Transverse colon (tissue), 4 donors: ENCODE measurements around the gene PBX3.

ENCODE experiments used
- CTCF ChIP-seq, 5 experiments: fragments of 200-600 bp in 3 of 5; fragments of 450-650 bp in 2 of 5; sonication (generic) in 3 of 5; IDR thresholded peaks; 1 replicate in 2 of 5; 2 replicates in 3 of 5; pipeline ENCODE4 v1.5.1; 2016 to 2017; ENCODE audit warnings: antibody characterized with exemption in 5 of 5, inconsistent platforms in 3 of 5, mild to moderate bottlenecking in 2 of 5, moderate library complexity in 1 of 5
- EP300 ChIP-seq: sonication (generic); formaldehyde crosslinking; IDR thresholded peaks from one replicate; pipeline ENCODE4 v1.6.1; 2017; ENCODE audit warnings: antibody characterized with exemption, low read depth
- POLR2A ChIP-seq: fragments of 450-650 bp; IDR thresholded peaks from one replicate; pipeline ENCODE4 v1.6.1; 2016; ENCODE audit warnings: antibody characterized with exemption, mild to moderate bottlenecking, moderate library complexity
- POLR2AphosphoS5 ChIP-seq, 3 donors: sonication (generic); formaldehyde crosslinking; IDR thresholded peaks; one replicate each; pipeline ENCODE4 v1.6.1; 2016; ENCODE audit warnings: antibody characterized with exemption in 3 of 3

- no peak for TF ChIP-seq CTCF (IDR thresholded peaks at IDR 0.05)
- no peak for TF ChIP-seq POLR2AphosphoS5 (IDR thresholded peaks at IDR 0.05)
- no peak for TF ChIP-seq POLR2A
- TF ChIP-seq EP300 = no peak
Measured at GRCh38 chr9:125812403-125812802, 65.2 kb downstream of the PBX3 start.
